Measurements from ENCODE around the gene HMBS.
A peak's percentile ranks its signal among the peaks of the same experiment; 100 is the strongest.
"Not testable (repeated sequence)": the region's sequence is repeated elsewhere in the genome, so short reads cannot be mapped to it uniquely, and the experiment has no call there.

The HMBS gene

GRCh38 chr11:119126675-119127268, 42.1 kb downstream of the HMBS start:
- DNase-seq: no peak
- Histone ChIP-seq H3K9ac (ENCODE audit: low read length) (no peak overlapping the region), H4K20me1 (ENCODE audit: insufficient read depth, low read length) (no peaks in the 10 kb centered on the region), H3K9me3 (replicated peaks; ENCODE audit: insufficient read depth, low read length) (no peaks in the 10 kb centered on the region), H3K36me3 (replicated peaks; ENCODE audit: insufficient read depth, low read length) (peaks cover 5% of the 10 kb centered on the region; the same call in 1 of the 2 replicates), H3K4me2 (ENCODE audit: low read depth, low read length) (no peak overlapping the region), H3K27ac (ENCODE audit: low read length) (no peak overlapping the region), H3F3A (ENCODE audit: insufficient read depth, low read length) (peaks cover 3% of the 10 kb centered on the region; the same call in 1 of the 2 replicates), H2AFZ (ENCODE audit: low read length) (no peak overlapping the region), H3K79me2 (ENCODE audit: low read length) (peaks cover 34% of the 10 kb centered on the region), H3K4me3 (ENCODE audit: low read length) (no peak overlapping the region), H3K4me1 (ENCODE audit: low read length) (0 out of 2 replicates have a peak, but pooled peaks cover 4% of the 10 kb centered on the region), H3K27me3 (replicated peaks; ENCODE audit: insufficient read depth, low read length) (no peaks in the 10 kb centered on the region), H3K9me2 (replicated peaks; ENCODE audit: insufficient read depth, low read length) (no peaks in the 10 kb centered on the region)
- no peak for TF ChIP-seq CTCF (IDR thresholded peaks at IDR 0.05; ENCODE audit: low read length)
- no peak for TF ChIP-seq EZH2 (optimal IDR thresholded peaks at IDR 0.05; ENCODE audit: low read depth, low read length)
- TF ChIP-seq EZH2phosphoT487 (IDR thresholded peaks at IDR 0.05; ENCODE audit: low read length): no peak

- Histone ChIP-seq H3K9ac (ENCODE audit: low read length) (no peak overlapping the region), H3K27me3 (replicated peaks; ENCODE audit: insufficient read depth, low read length) (no peaks in the 10 kb centered on the region), H2AFZ (ENCODE audit: low read length) (no peak overlapping the region)
Measured at GRCh38 chr11:119130662-119131061, 46.0 kb downstream of the HMBS start.

GRCh38 chr11:119134389-119134978, 49.8 kb downstream of the HMBS start:
- H3K36me3 ChIP-seq (replicated peaks; ENCODE audit: insufficient read depth, low read length): no peaks in the 10 kb centered on the region
- H3K9me3 ChIP-seq (replicated peaks; ENCODE audit: insufficient read depth, low read length): no peaks in the 10 kb centered on the region
- TF ChIP-seq EZH2 (optimal IDR thresholded peaks at IDR 0.05; ENCODE audit: low read depth, low read length): no peak
- TF ChIP-seq CTCF (IDR thresholded peaks at IDR 0.05; ENCODE audit: low read length): peak; percentile 51
- no peaks in the 10 kb centered on the region for H4K20me1 ChIP-seq (ENCODE audit: insufficient read depth, low read length)
- H3K4me3 ChIP-seq (ENCODE audit: low read length): no peak overlapping the region
- no peaks in the 10 kb centered on the region for H3K9me2 ChIP-seq (replicated peaks; ENCODE audit: insufficient read depth, low read length)
- no peak overlapping the region for H3K9ac ChIP-seq (ENCODE audit: low read length)
- no peak overlapping the region for H2AFZ ChIP-seq (ENCODE audit: low read length)
- H3F3A ChIP-seq (ENCODE audit: insufficient read depth, low read length): no peaks in the 10 kb centered on the region
- DNase-seq: no peak
- no peaks in the 10 kb centered on the region for H3K79me2 ChIP-seq (ENCODE audit: low read length)
- no peak overlapping the region for H3K4me2 ChIP-seq (ENCODE audit: low read depth, low read length)
- no peaks in the 10 kb centered on the region; the same call in 1 of the 2 replicates for H3K27me3 ChIP-seq (replicated peaks; ENCODE audit: insufficient read depth, low read length)
- no peaks in the 10 kb centered on the region for H3K4me1 ChIP-seq (ENCODE audit: low read length)
- H3K27ac ChIP-seq (ENCODE audit: low read length): no peak overlapping the region

More at GRCh38 chr11:119130662-119131061, 46.0 kb downstream of the HMBS start:
- no peak overlapping the region for H3K4me3 ChIP-seq (ENCODE audit: low read length)
- no peaks in the 10 kb centered on the region for H3K4me1 ChIP-seq (ENCODE audit: low read length)
- H3K27ac ChIP-seq (ENCODE audit: low read length): no peak overlapping the region
- H3K36me3 ChIP-seq (replicated peaks; ENCODE audit: insufficient read depth, low read length): no peaks in the 10 kb centered on the region
- H4K20me1 ChIP-seq (ENCODE audit: insufficient read depth, low read length): no peaks in the 10 kb centered on the region
- DNase-seq: no peak
- no peaks in the 10 kb centered on the region for H3F3A ChIP-seq (ENCODE audit: insufficient read depth, low read length)
- H3K79me2 ChIP-seq (ENCODE audit: low read length): peaks cover 3% of the 10 kb centered on the region; the same call in 1 of the 2 replicates
- H3K9me3 ChIP-seq (replicated peaks; ENCODE audit: insufficient read depth, low read length): no peaks in the 10 kb centered on the region
- H3K9me2 ChIP-seq (replicated peaks; ENCODE audit: insufficient read depth, low read length): no peaks in the 10 kb centered on the region
- TF ChIP-seq EZH2 (optimal IDR thresholded peaks at IDR 0.05; ENCODE audit: low read depth, low read length) (no peak), CTCF (IDR thresholded peaks at IDR 0.05; ENCODE audit: low read length) (no peak), EZH2phosphoT487 (IDR thresholded peaks at IDR 0.05; ENCODE audit: low read length) (no peak)
- no peak overlapping the region for H3K4me2 ChIP-seq (ENCODE audit: low read depth, low read length)

- H3K9me3 ChIP-seq (replicated peaks; ENCODE audit: insufficient read depth, low read length): not testable (repeated sequence)
Measured at GRCh38 chr11:119139276-119139675, 54.6 kb downstream of the HMBS start.

More at GRCh38 chr11:119139276-119139675, 54.6 kb downstream of the HMBS start:
- not testable (repeated sequence) for H3K36me3 ChIP-seq (replicated peaks; ENCODE audit: insufficient read depth, low read length); H3F3A ChIP-seq (ENCODE audit: insufficient read depth, low read length); H3K4me3 ChIP-seq (ENCODE audit: low read length); H3K27ac ChIP-seq (ENCODE audit: low read length); DNase-seq; H3K79me2 ChIP-seq (ENCODE audit: low read length); H3K9ac ChIP-seq (ENCODE audit: low read length); H3K9me2 ChIP-seq (replicated peaks; ENCODE audit: insufficient read depth, low read length); H3K27me3 ChIP-seq (replicated peaks; ENCODE audit: insufficient read depth, low read length); H4K20me1 ChIP-seq (ENCODE audit: insufficient read depth, low read length); H3K4me2 ChIP-seq (ENCODE audit: low read depth, low read length); H2AFZ ChIP-seq (ENCODE audit: low read length); H3K4me1 ChIP-seq (ENCODE audit: low read length)

All from MM.1S (cell line).